OCI-LY3 (cell line): Measurements from ENCODE around the gene LSS.

Source experiments
- H2AFZ ChIP-seq: fragments of 200-600, 300-600 bp; shearing (Covaris generic); 2 replicates; pipeline ENCODE4 v1.6.0; 2014; ENCODE audit warnings: antibody characterized with exemption, low read depth, low read length
- H3K27ac ChIP-seq: fragments of 200-600, 300-600 bp; sonication (generic); 2 replicates; pipeline ENCODE4 v1.5.1; 2014; ENCODE audit warnings: mild to moderate bottlenecking, low read length, moderate library complexity, mixed read lengths
- H3K27me3 ChIP-seq: fragments of 200-600, 300-600 bp; sonication (generic); 2 replicates; pipeline ENCODE4 v1.6.1; 2014; ENCODE audit warnings: low read depth, low read length, mixed read lengths
- H3K36me3 ChIP-seq: fragments of 200-600, 300-600 bp; sonication (generic); replicated peaks from 2 replicates; pipeline ENCODE3; 2014; ENCODE audit warnings: low read depth, low read length, mixed read lengths
- H3K4me1 ChIP-seq: fragments of 300-600, 200-600 bp; sonication (generic); 2 replicates; pipeline ENCODE4 v1.6.1; 2014; ENCODE audit warnings: low read length, mixed read lengths
- H3K4me2 ChIP-seq: fragments of 200-600, 300-600 bp; sonication (generic); 2 replicates; pipeline ENCODE4 v1.6.1; 2014; ENCODE audit warnings: low read length, mixed read lengths
- H3K4me3 ChIP-seq: fragments of 300-600, 200-600 bp; sonication (generic); 2 replicates; pipeline ENCODE4 v1.5.1; 2014; ENCODE audit warnings: antibody characterized with exemption, mild to moderate bottlenecking, low read length, moderate library complexity
- H3K79me2 ChIP-seq: fragments of 300-600, 200-600 bp; shearing (Covaris generic); 2 replicates; pipeline ENCODE4 v1.6.1; 2014; ENCODE audit warnings: mild to moderate bottlenecking, low read length, mixed read lengths
- H3K9ac ChIP-seq: fragments of 300-600, 200-600 bp; shearing (Covaris generic); 2 replicates; pipeline ENCODE4 v1.6.0; 2014; ENCODE audit warnings: mild to moderate bottlenecking, low read length, moderate library complexity
- H3K9me3 ChIP-seq: fragments of 200-600, 300-600 bp; shearing (Covaris generic); 2 replicates; pipeline ENCODE4 v1.6.1; 2014; ENCODE audit warnings: low read length, mixed read lengths; ENCODE audit not compliant: insufficient read depth
- H4K20me1 ChIP-seq: fragments of 200-600, 300-600 bp; sonication (generic); 2 replicates; pipeline ENCODE4 v1.6.1; 2016; ENCODE audit warnings: low read length, mixed read lengths; ENCODE audit not compliant: insufficient read depth
- EZH2phosphoT487 ChIP-seq: fragments of 200-600 bp; shearing (Covaris generic); IDR thresholded peaks from 2 replicates; pipeline ENCODE4 v1.6.1; 2018; ENCODE audit warnings: antibody characterized with exemption, mixed run types, low read depth
- TF ChIP-seq, protein P1 (sequence below): fragments of 200-600, 300-600 bp; sonication (generic); IDR thresholded peaks from 2 replicates; pipeline ENCODE4 v1.5.1; 2014; ENCODE audit warnings: antibody characterized with exemption, low read length, low read depth

LSS gene

DNA sequence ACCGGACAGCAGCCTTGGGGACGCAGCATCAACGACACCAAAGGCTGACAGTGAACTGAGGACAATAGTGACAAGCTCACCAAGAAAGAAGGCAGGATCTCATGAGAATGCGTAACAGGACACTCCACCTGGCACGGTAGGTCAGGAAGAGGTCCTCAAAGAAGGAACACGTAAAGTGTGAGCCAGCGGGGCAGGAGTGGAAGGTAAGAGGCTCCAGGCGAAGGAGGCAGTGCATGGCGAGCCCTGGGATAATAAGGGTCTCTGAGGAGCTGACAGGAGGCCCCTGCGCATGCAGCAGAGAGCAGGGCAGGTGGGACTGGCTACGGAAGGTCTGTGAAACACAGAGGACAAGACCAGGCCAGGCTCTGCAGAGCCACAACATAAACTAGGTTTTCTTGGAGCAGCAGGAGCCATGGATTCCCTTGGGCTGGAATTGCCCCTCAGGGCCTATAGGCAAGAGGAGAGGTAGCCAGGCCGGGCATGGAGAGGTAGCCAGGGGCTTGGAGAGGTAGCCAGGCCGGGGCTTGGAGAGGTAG lies 8.2 kb downstream of the LSS start:
- no peak overlapping the region for H3K4me2 ChIP-seq
- peaks cover 67% of the 10 kb centered on the region for H3K79me2 ChIP-seq
- H3K4me1 ChIP-seq: 0 out of 2 replicates have a peak, but pooled peaks cover 1% of the 10 kb centered on the region
- H2AFZ ChIP-seq: no peak overlapping the region
- peaks cover 34% of the 10 kb centered on the region for H4K20me1 ChIP-seq
- H3K9ac ChIP-seq: no peak overlapping the region
- H3K9me3 ChIP-seq: no peaks in the 10 kb centered on the region
- no peaks in the 10 kb centered on the region for H3K27me3 ChIP-seq
- peaks cover 23% of the 10 kb centered on the region for H3K36me3 ChIP-seq
- H3K4me3 ChIP-seq: no peak overlapping the region
- TF ChIP-seq, protein P1, sequence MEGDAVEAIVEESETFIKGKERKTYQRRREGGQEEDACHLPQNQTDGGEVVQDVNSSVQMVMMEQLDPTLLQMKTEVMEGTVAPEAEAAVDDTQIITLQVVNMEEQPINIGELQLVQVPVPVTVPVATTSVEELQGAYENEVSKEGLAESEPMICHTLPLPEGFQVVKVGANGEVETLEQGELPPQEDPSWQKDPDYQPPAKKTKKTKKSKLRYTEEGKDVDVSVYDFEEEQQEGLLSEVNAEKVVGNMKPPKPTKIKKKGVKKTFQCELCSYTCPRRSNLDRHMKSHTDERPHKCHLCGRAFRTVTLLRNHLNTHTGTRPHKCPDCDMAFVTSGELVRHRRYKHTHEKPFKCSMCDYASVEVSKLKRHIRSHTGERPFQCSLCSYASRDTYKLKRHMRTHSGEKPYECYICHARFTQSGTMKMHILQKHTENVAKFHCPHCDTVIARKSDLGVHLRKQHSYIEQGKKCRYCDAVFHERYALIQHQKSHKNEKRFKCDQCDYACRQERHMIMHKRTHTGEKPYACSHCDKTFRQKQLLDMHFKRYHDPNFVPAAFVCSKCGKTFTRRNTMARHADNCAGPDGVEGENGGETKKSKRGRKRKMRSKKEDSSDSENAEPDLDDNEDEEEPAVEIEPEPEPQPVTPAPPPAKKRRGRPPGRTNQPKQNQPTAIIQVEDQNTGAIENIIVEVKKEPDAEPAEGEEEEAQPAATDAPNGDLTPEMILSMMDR: no peak
- TF ChIP-seq EZH2phosphoT487: no peak
- no peak overlapping the region for H3K27ac ChIP-seq

DNA sequence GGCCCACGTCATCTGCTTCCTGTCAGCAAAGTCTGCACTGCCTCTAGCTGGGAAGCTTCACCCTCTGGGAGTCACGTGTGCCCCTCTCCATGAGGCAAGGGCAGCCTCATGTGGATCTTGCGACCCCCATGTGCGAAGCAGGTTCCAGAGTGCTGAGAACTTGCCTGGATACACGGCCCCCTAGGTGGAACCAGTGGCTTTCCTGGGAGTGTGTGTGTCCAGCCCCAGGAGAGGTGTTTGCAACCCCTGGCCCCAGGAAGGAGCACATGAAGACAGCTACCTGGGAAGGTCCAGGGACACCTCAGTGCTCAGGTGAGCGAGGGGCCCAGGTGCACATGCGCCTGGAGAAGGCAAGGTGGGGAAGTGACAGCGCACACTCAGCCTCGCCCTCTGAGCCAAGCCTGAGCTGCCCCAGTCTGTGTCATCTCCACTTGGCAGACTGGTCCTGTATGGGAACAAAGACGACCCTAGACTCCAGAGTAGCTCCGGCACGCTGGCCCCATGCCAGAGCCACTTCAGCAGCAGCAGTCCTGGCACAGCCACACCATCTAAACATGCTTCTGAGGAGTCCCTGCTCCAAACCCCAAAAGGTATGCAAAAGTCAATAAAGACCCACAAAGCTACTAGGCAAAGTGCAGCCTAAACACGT lies 8.9 kb downstream of the LSS start:
- H3K4me2 ChIP-seq: no peak overlapping the region
- H3K9ac ChIP-seq: no peak overlapping the region
- no peak overlapping the region for H3K4me3 ChIP-seq
- peaks cover 23% of the 10 kb centered on the region for H3K36me3 ChIP-seq
- no peak for TF ChIP-seq EZH2phosphoT487
- TF ChIP-seq, protein P1: no peak
- H2AFZ ChIP-seq: no peak overlapping the region
- peaks cover 61% of the 10 kb centered on the region for H3K79me2 ChIP-seq
- no peak overlapping the region for H3K27ac ChIP-seq
- H3K4me1 ChIP-seq: no peaks in the 10 kb centered on the region
- H4K20me1 ChIP-seq: peaks cover 33% of the 10 kb centered on the region
- H3K27me3 ChIP-seq: no peaks in the 10 kb centered on the region
- no peaks in the 10 kb centered on the region for H3K9me3 ChIP-seq

- no peaks in the 10 kb centered on the region for H3K4me1 ChIP-seq
- no peak overlapping the region for H3K4me3 ChIP-seq
- no peak overlapping the region for H3K9ac ChIP-seq
- H3K36me3 ChIP-seq: peaks cover 27% of the 10 kb centered on the region
- TF ChIP-seq, protein P1: no peak
- H2AFZ ChIP-seq: no peak overlapping the region
- H3K27ac ChIP-seq: no peak overlapping the region
- no peaks in the 10 kb centered on the region for H3K9me3 ChIP-seq
- H3K79me2 ChIP-seq: peaks cover 54% of the 10 kb centered on the region
- H3K27me3 ChIP-seq: no peaks in the 10 kb centered on the region
- peaks cover 28% of the 10 kb centered on the region for H4K20me1 ChIP-seq
- no peak overlapping the region for H3K4me2 ChIP-seq
Measured at GRCh38 chr21:46218906-46219590, 9.5 kb downstream of the LSS start.

DNA sequence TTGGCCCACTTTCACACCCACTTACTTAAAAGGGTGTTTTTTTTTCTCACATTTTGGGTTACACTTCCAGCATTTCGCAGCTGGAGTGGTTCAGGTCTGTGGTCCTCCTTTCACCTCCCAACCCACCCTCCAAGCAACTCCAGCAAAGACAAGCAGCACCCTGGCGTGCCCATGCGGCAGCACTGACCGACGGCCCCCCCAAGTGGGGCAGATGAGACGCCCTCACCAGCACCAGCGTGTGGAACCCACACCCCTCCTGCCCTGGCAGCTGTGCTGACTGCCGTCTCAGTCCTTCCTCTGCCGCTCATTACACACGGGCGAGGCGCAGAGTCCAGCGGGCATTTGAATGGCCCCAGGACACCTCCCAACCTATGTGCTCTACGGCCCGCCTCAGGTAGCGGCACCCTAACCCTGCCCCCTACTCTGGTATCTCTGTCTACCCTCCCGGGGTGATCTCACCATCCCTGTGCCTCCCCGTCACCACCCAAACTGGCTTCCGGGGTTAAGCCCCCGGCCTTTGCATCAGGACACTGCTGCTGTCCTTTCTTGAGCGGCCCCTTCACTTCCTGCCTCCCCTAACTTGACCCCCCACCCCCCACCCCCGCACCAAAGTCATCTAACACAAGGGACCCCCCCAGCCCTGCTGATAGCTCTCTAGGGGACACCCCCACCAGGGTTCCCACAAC lies 10.9 kb downstream of the LSS start:
- no peak overlapping the region for H3K4me2 ChIP-seq
- peaks cover 41% of the 10 kb centered on the region for H3K79me2 ChIP-seq
- H3K27ac ChIP-seq: no peak overlapping the region
- peaks cover 25% of the 10 kb centered on the region for H3K36me3 ChIP-seq
- no peaks in the 10 kb centered on the region for H3K4me1 ChIP-seq
- H3K9me3 ChIP-seq: no peaks in the 10 kb centered on the region
- H4K20me1 ChIP-seq: peaks cover 22% of the 10 kb centered on the region
- TF ChIP-seq, protein P1: no peak
- no peak for TF ChIP-seq EZH2phosphoT487
- H3K9ac ChIP-seq: no peak overlapping the region
- H3K4me3 ChIP-seq: no peak overlapping the region
- H2AFZ ChIP-seq: no peak overlapping the region
- no peaks in the 10 kb centered on the region for H3K27me3 ChIP-seq
